GM19043 (cell line): ENCODE measurements around the gene RAB11FIP4.

Experiments used
- ATAC-seq: cut with Tn5 transposase; IDR thresholded peaks from one replicate; pipeline ENCODE4 v1.9.1; 2021; ENCODE audit warnings: low read depth; ENCODE audit not compliant: unreplicated experiment

The RAB11FIP4 gene

GRCh38 chr17:31580316-31580705, 188.8 kb downstream of the RAB11FIP4 start:
- ATAC-seq, result no peak

DNA sequence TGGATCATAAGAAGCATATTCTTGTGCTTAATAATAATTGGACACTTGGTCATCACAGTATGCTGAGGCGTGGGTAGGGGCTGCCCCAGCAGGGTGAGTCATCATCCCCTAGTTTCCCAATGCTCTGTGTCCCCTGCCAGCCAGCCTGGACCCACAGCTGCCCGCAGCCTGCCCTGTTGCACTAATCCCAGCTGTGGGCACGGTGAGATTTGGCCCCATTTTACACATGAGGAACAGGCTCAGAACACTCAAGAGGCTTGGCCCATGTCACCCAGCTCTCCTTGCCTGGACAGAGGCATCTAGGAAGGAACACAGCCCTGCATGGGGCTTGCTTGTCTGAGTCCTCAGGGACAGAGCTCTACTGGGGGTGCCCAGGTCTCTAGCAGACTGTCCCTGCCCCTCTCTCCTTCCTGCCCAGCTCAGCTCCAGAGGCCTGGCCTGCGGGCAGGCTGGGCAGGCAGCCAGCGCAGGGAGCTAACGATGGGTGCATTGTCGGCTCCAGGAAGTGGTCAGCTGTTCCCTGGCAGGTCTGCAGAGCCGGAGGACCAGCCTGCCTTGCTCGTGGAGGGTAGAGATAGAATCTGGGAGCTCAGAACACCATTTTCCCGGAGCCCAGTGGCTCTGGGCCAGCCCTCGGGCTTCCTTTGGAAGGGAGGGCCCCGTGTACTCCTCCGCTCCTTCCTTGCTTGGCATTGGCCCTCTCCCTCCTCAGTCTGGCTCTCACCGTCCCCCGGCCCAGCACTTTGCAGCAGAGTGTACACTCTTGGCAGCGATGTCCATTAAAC, 189.4 kb downstream of the RAB11FIP4 start:
- ATAC-seq, result no peak

DNA sequence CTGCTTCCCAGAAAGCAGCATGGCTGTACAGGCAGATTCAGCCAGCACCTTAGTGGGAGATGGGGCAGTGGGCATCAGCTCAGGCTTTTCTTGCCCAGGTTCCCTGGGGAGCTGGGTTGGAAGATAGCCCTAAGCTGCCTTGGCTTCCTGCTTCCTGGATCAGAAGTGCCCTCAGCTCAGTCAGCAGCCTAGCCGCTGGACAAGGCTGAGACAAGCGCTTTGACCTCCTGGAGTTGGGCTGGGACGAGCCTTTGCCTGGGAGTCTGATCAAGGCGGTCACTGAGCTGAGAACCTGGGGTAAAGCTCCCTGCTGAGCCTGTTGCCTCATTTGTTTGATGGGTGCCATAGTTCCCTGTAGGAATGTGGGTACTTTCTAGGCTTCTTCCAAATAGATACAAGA, 190.0 kb downstream of the RAB11FIP4 start:
- ATAC-seq, result no peak

DNA sequence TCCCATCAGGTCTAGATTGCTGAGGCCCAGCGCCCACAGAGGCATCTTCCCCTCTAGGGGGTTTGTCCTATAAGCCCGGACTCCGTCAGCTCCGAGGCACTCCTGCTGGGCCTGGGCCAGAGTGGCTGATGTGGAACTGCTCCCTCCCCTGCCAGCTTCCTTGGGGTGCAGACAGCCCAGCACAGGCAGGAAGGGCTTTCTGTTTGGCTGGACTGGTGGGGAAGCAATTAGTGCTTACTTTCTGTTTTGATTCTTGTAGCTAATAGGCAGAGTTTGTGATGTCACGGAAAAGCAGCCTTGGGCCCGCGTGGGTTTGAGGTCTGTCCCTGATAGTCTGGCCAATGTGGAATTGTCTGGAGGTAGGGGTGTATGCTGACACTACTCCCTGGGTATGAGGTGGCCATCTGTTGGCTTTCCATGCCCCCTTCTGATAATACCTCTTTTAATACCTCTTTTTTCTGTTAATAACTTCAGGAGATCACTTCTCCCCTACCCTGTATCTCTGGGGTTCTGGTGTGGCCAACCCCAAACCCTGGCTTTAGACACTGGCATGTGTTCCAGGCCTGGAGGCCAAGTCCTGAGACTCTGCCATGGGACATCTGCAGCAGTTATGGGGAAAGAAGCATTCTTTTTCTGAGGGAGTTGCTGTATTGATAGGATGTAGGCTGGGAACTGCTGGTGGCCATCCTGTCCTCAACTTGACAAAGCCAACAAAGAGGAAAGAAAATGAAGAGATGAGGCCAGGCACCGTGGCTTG, 190.9 kb downstream of the RAB11FIP4 start:
- ATAC-seq, result no peak

DNA sequence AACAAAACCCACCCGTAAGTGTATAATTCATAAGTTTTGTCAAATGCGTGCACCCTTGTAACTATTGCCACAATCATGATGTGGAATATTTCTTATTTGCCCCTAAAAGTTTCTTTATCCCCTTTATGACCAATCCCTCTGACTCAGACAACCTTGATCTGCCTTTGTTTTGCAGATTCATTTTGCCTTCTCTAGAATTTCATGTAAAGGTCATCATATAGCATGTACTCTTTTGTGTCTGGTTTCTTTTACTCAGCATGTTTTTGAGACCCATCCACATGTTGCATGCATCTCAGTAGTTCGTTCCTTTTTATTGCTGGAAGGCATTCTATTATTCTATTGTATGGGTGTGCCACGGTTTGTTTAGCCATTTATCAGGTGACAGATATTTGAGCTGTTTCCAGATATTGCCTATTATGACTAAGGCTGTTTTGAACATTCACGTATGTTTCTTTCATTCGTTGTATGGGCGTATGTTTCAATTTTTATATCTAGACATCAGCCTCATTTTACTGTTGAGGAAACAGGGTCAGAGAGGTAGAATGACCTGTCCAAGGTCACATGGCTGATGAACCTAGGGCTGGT, 192.4 kb downstream of the RAB11FIP4 start:
- ATAC-seq, result no peak

DNA sequence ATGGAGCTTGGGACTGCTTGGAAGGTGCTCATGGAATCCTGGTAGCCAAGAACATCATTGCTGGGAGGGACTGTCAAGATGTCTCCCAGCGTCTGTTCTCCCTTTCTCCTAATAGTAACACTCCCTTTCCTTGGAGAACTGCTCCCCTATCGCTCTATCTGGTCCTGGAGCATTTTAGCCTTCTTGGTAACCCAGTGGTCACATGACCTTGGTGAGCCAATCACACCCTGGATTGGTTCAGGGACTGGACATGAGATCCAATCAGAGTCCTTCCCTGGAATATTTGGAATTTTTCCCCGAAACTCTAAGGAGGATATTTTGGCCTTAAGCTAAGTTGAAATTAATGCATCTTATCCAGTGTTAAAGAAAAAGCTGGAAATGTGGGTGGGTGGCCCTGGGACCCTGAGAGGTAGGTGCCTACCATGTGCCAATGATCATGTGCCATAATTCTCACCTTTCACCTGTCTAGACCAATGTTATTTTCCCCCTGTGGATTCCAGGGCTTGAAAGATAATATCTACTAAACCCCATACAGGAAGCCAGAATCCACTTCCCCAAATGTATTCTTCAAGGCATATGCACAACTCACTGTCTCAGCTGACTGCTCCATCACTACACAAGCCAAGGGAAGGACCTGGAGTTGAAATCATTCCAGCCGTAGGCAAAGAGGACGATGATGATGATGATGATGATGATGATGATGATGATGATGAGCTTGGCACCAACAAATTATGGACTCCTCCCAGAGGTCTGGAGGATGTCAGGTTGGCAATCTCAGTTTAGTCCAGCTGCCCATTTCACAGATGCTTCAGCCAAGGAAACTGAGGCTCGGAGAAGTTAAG, 193.2 kb downstream of the RAB11FIP4 start:
- ATAC-seq, result no peak

GRCh38 chr17:31585280-31585630, 193.8 kb downstream of the RAB11FIP4 start:
- ATAC-seq, result no peak

- ATAC-seq, result no peak
Observed at GRCh38 chr17:31586946-31587345, 195.5 kb downstream of the RAB11FIP4 start.

- no peak for ATAC-seq
Observed at GRCh38 chr17:31587462-31587861, 196.0 kb downstream of the RAB11FIP4 start.
